Adrenal gland (tissue), 5 donors: ENCODE measurements around the gene BNC2.

ENCODE experiments used
- POLR2A ChIP-seq, 2 donors: fragments of 450-650 bp; IDR thresholded peaks; one replicate each; pipeline ENCODE4 v1.6.1; 2017; ENCODE audit warnings: antibody characterized with exemption in 2 of 2, mild to moderate bottlenecking in 2 of 2, moderate library complexity in 1 of 2
- TF ChIP-seq, protein P1 (sequence below), 6 experiments: fragments of 450-650 bp in 4 of 6; fragments of 200-600 bp in 2 of 6; sonication (generic) in 1 of 6; IDR thresholded peaks; 1 replicate in 5 of 6; 2 replicates in 1 of 6; pipeline versions ENCODE4 v1.5.1 to v1.8.0; 2016 to 2021; ENCODE audit warnings: antibody characterized with exemption in 6 of 6, mild to moderate bottlenecking in 2 of 6, moderate library complexity in 1 of 6
- donor health status: DM: no; HTN: no; CAD: no.

DNA sequence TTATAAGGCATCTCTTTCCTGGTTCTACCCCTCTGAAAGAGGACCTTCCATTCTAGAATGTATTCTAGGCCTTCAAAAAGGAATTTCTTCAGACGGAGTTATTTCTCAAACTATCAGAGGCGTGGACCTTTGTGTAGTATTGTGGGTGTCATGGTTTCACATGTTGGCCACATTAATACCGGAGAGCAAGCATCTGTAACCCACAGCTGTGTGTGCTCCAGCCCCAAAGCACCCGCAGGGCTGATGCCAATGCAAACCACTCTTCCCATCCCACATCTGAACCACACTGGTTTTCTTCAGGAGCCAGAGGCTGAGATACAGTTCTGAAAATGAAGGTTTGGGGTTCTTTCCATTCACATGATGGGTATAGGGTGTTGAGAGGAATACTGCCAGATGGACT, 127.1 kb downstream of the BNC2 start:
- TF ChIP-seq, protein P1, sequence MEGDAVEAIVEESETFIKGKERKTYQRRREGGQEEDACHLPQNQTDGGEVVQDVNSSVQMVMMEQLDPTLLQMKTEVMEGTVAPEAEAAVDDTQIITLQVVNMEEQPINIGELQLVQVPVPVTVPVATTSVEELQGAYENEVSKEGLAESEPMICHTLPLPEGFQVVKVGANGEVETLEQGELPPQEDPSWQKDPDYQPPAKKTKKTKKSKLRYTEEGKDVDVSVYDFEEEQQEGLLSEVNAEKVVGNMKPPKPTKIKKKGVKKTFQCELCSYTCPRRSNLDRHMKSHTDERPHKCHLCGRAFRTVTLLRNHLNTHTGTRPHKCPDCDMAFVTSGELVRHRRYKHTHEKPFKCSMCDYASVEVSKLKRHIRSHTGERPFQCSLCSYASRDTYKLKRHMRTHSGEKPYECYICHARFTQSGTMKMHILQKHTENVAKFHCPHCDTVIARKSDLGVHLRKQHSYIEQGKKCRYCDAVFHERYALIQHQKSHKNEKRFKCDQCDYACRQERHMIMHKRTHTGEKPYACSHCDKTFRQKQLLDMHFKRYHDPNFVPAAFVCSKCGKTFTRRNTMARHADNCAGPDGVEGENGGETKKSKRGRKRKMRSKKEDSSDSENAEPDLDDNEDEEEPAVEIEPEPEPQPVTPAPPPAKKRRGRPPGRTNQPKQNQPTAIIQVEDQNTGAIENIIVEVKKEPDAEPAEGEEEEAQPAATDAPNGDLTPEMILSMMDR (IDR thresholded peaks at IDR 0.05), result no peak
- TF ChIP-seq POLR2A (IDR thresholded peaks at IDR 0.05), result no peak
